HG02970 (cell line): Measurements from ENCODE around the gene AFF1.
"Not testable (repeated sequence)": the region's sequence is repeated elsewhere in the genome, so short reads cannot be mapped to it uniquely, and the experiment has no call there.

Source experiments
- ATAC-seq: cut with Tn5 transposase; IDR thresholded peaks from one replicate; pipeline ENCODE4 v1.9.1; 2021; ENCODE audit warnings: mild to moderate bottlenecking, moderate library complexity, moderate number of reproducible peaks; ENCODE audit not compliant: unreplicated experiment, low FRiP score

The AFF1 gene

DNA sequence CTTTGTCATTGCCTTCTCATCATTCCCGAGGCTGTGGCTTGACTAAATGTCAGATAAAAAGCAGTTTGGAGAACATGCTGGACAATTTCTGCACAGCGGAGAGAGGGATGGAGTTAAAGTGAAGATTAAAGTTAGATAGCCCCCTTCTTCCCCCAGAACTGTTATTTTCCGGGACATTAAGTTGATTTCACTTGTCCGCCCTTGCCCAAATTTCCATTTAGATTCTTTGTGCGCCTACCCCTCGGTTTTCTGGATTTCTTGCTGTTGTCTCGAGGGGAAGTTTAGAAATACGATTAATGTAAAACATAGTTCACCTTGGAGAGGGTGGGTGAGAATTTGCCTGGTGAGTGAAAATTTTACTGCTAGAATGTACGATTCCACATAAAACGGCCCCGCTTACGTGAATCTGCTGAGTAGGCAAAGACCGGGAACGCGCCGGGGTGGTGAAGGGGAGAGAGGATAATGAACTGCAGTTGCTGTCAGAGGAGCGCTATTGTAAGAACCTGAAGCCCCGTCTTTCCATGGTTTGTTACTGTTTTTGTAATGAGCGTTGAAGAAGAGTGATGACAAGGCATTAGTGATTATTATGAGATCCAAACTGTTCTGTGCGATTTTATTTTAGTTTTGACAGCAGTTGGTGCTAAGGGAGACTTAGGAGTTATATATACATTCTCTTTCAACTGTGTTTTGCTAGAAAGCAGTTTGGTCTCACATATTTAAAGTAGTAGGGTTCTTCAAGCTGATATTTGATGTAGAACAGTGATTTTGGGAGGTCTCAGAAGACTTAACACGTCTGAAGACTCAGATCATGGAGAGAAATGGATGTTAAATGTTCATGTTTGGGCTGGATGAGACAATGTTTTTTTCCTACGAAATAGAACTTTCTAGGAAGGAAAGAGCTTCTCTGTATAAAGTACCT is 73.0 kb downstream of the AFF1 start:
- ATAC-seq, result no peak

GRCh38 chr4:87009095-87009648 is 74.4 kb downstream of the AFF1 start:
- ATAC-seq, result no peak

DNA sequence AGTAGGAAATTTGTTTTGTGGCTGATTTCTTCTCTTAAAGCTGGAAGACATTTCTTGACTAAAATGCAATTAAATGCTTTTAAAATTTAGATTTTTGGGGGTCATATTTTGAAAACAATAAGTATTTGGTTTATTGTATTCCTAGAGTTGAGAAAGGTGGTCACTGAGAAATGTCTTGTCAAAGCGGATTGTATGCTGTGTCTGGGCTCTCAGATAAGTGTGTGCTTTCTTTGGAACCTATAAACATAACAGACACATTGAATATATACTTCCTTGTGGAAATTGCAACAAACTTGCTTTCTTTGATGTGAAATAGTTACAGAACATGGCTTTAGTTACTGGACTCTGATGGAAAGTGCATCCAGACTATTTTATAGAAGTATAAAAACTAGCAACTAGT is 75.4 kb downstream of the AFF1 start:
- ATAC-seq, result no peak

DNA sequence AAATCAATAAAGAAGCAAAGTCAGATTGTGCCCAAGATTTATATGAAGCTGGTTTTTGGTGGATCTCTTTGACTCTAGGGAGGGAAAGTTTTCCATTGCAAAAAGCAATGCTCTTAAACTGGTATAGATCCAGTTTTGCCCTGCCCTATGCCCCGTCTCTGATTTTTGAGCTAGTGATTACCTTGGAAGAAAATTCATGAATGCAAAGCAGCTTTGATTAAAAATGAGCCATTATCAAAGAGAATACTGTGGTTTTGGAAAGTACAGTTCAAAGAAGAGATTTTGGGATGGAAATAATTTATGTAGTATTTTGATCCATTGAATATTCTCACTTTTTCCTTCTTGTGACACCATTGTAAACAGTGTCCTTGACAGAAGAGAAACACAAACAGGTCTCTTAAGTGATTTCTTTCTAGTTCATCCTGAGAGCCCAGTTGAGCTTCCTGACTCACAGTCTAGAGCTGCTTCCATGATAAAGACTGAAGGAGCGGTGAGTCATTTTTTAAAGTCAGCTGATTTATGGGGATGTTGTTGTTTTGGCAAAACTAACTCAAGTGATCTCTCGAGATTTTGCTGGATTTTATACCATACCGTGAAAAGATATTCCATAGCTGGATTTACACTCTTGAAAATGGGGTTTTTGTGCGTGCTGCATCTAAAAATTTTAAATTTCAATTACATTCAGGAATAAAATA is 76.7 kb downstream of the AFF1 start:
- ATAC-seq, result no peak

- ATAC-seq, result peak; percentile 42
Observed at GRCh38 chr4:87012265-87012953, 77.6 kb downstream of the AFF1 start.

- not testable (repeated sequence) for ATAC-seq
Observed at GRCh38 chr4:87012954-87013308, 78.1 kb downstream of the AFF1 start.

DNA sequence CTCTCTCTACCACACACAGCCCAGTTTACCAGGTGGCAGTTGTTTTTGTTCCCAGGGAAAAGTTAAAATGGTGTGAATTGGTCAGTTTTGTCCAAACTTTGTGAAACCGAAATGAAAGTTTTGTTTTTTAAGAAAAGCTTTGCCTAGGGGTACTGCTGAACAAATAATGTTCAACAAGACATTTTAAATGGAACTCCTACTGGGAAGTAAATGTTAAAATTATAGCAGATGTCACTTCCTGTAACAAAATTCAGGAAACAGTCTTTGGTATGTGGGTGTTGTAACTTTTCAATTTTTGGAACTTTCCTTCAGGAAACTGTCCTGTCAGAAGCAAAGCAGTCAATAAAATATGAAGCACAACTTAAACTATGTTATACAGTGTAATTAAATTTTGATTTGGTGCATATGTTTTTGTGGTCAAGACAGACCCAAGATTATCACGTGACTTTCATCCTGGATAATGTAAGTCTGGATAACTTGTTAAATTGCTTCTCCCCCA is 79.5 kb downstream of the AFF1 start:
- no peak for ATAC-seq

DNA sequence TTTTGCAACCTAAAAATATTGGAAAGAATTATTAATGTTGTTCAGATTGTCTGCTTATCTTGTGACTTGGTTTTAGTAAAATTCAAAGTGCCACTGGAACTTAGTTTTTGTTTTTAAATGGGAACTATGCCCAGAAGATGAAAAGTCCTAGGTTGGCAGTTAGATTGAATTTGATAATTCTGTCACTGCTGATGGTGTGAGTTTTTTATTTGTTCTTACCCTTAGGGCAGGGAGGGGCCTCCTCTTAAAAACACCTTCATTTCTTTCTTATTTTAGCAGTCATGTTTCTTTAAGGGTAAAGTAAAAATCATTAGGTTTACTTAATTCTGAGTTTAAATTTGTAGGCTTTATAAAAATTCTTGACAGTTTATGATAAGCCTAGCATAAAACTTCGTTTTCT is 80.6 kb downstream of the AFF1 start:
- no peak for ATAC-seq

GRCh38 chr4:87017580-87018342 is 83.0 kb downstream of the AFF1 start:
- ATAC-seq, result no peak

DNA sequence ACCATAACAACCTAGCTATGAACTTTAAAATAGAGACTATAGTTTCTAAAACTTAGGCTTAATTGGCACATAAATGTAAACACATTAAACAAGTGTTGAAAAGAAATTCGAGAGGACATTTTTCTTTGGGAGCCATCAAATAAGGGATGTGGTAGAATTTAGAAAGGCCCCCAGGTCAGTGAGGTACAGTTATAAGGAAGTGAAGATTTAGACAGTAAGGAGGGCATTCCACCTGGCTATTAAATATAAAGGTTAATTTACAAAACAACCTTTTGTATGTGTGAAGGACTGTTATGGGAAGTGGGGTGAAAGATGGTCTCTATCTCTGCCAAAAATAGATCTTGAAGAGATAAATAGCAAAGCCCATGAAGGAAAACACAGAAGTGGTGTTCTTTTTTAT is 83.9 kb downstream of the AFF1 start:
- no peak for ATAC-seq

GRCh38 chr4:87019246-87019791 is 84.5 kb downstream of the AFF1 start:
- no peak for ATAC-seq

DNA sequence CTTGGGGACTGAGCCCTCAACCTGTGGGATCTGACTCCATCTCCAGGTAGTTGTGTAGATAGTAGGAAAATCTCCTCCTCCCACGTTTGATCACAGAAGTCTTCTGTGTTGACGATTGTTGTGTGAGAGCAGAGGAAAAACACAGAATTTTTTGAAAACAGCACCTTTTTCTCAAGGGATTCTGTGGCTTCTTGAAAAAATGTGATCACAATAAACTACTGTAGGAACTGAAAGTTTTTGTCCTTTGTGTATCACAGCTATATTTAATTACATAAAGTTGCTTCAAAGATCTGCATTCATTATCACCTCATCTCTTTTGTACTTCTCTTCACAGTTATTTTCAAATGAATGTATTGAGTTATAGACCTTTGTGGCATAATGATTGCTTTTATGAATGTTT is 85.1 kb downstream of the AFF1 start:
- ATAC-seq, result no peak

DNA sequence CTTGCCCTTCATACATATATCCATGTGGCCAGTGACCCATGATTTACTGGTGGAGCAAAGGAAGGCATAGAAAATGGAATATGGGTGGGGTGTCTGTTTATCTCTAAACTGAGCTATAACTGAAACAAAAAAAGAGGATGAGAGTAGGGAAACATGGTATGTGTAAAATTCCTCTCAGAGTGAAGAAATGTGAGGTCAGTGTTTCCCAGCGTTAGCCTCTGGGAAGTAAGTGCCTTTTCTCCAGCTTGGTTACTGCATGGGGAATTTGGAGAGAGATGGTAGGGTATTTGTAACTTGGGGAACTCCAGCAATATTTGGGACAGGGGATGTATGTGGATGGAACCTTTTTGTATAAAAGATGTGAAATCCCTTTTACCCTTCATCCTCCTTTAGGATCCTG is 89.4 kb downstream of the AFF1 start:
- no peak for ATAC-seq

GRCh38 chr4:87025023-87025613 is 90.3 kb downstream of the AFF1 start:
- no peak for ATAC-seq

DNA sequence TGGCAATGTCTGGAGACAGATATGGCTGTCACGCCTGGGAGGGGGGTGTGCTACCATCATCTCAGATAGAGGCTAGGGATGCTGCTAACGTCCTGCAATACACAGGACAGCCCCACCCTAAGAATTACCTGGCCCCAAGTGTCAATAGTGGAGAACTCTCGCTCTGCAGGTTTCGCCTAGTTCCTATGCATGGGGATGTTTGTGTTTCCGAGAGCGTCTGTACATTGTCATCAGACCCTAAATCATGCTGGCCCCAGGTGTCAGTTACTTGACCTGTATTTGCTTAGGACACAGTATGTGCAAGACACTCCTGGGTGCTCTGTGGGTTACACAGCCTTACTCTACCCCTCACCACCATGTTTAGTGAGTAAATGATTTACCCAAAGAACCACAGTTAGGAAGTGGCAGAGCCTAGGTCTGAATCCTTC is 90.8 kb downstream of the AFF1 start:
- peak; percentile 46 for ATAC-seq

DNA sequence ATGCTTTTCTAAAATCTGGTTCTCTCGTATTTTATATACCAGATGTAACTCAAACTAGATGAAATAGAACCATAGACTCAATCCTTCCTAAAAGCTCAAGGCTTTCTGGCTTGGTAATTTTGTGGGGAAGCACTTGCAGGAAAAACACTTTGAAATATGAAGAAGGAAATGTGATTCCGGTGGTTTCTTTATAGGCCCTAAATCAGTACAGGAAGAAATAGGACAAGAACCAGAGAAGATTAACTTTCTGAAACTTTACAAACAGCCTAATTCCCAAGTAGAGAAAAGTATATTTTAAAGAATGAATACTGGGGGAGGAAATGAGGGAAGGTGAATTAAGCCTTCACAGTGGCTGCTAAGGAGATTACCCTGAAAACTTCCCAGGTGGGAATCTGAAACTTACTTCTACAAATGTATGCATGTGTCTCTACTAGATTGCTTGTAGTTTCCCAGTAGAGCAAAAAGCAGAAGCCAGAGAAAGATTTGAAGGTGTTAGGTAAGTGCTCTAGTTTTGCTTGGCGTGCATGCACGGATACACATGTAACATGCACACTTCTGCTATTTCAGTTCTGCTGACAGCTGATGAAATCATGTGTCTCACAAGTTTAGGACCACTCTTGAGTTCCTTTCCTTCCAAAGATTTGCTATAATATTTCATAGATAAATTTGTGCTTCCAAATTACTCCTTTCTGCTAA is 92.1 kb downstream of the AFF1 start:
- ATAC-seq, result peak; percentile 48

DNA sequence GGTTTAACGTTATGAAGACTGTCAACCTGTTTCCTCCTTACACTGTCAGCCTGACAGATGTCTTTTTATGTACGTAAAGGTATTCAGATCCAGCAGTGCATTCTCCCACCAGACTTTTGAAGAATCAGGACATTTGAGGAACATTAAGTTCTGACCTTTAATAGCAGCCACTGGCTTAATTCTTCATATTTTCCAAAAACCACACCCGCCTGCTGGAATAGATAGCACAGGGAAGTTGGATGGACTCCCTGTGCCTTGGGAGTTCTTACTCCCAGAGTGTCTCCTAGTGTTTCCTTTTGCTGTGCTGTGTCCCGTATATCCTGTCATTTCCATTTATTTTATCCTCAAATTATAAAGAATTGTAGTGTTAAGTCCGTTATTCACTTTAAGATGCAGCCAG is 94.5 kb downstream of the AFF1 start:
- no peak for ATAC-seq

- no peak for ATAC-seq
Observed at GRCh38 chr4:87030124-87030523, 95.3 kb downstream of the AFF1 start.
